ENCODE data around the gene TAS2R46. TPM values are rescaled to one million over a fixed set of nuclear protein-coding genes. Genes with fewer than 3 reads are reported as not detected.
"Not testable (repeated sequence)": the region's sequence is repeated elsewhere in the genome, so short reads cannot be mapped to it uniquely, and the experiment has no call there.

TAS2R46 gene
- total and polyA plus RNA-seq, 2 of the 4 experiments (the other 2 are of a cell fraction): 0.09 to 4.7 TPM

- H4K91ac ChIP-seq (ENCODE audit: insufficient read depth, low read depth, low read length); H3K56ac ChIP-seq (ENCODE audit: extremely low read depth, insufficient read depth, low read length); H3K4me2 ChIP-seq (ENCODE audit: low read depth, low read length); ATAC-seq (ENCODE audit: low read depth); H3K9me1 ChIP-seq (ENCODE audit: insufficient read depth, low read length); H3K9me3 ChIP-seq (ENCODE audit: control insufficient read depth, insufficient read depth, low read length); H3K36me3 ChIP-seq (ENCODE audit: control insufficient read depth, insufficient read depth, low read length); POLR2A ChIA-PET (ENCODE audit: unreplicated experiment); BruUV-seq (replicated peaks); H2BK120ac ChIP-seq (ENCODE audit: low read depth, low read length); H3K4ac ChIP-seq (ENCODE audit: low read depth, low read length); H2AK9ac ChIP-seq (replicated peaks; ENCODE audit: low read depth, low read length, poor library complexity); intact Hi-C loops (cut with micrococcal nuclease); H2BK5ac ChIP-seq (ENCODE audit: low read depth, low read length, poor library complexity, severe bottlenecking); H3K18ac ChIP-seq (ENCODE audit: low read depth, low read length); H4K8ac ChIP-seq (ENCODE audit: low read depth in 2 of 2, low read length in 2 of 2); H3K27ac ChIP-seq (ENCODE audit: insufficient read depth, low read length); H2BK15ac ChIP-seq (ENCODE audit: low read depth, low read length); H4K20me1 ChIP-seq (ENCODE audit: insufficient read depth, low read length); H3K4me1 ChIP-seq (ENCODE audit: control insufficient read depth, insufficient read depth, low read length); H4K5ac ChIP-seq (ENCODE audit: low read depth, low read length); H3K27me3 ChIP-seq (ENCODE audit: control insufficient read depth, insufficient read depth, low read length); H2AK5ac ChIP-seq (ENCODE audit: low read depth, low read length); H3K23ac ChIP-seq (ENCODE audit: low read depth, low read length); H3K9ac ChIP-seq (ENCODE audit: low read depth, low read length); H2AFZ ChIP-seq (replicated peaks; ENCODE audit: low read length, poor library complexity); H2BK20ac ChIP-seq (ENCODE audit: low read depth, low read length); dilution Hi-C loops (cut with HindIII; ENCODE audit: low sequenced_read_pairs, unreplicated experiment); H3K14ac ChIP-seq (replicated peaks; ENCODE audit: low read depth, low read length); H3K4me3 ChIP-seq (ENCODE audit: insufficient read depth, low read depth, low read length); DNase-seq; in situ Hi-C loops (cut with MboI; ENCODE audit: low sequenced_read_pairs): not testable (repeated sequence)
- CTCF ChIA-PET: interaction anchor here (0.6 kb wide), 1 partner anchor 128 kb away, joined by 3 read pairs; no protein-coding TSS in a partner anchor
- H3K79me1 ChIP-seq (ENCODE audit: low read depth in 1 of 2, low read length in 2 of 2): peaks cover 7 to 10% of the 10 kb centered on the region in 2 experiments; a peak in 3 of 4 replicates
- no CpG with 5 or more reads among the region's 7 CpGs for WGBS, 2 experiments (ENCODE audit: extremely low coverage in 2 of 2, insufficient read length in 1 of 2)
Measured at GRCh38 chr12:11049806-11050531, 12.1 kb downstream of the TAS2R46 start.

GRCh38 chr12:11041366-11041765 is 20.7 kb downstream of the TAS2R46 start:
- H3K9me1 ChIP-seq (ENCODE audit: insufficient read depth, low read length); ATAC-seq (ENCODE audit: low read depth); H3K4ac ChIP-seq (ENCODE audit: low read depth, low read length); H4K8ac ChIP-seq (ENCODE audit: low read depth in 2 of 2, low read length in 2 of 2); H2AFZ ChIP-seq (replicated peaks; ENCODE audit: low read length, poor library complexity); H3K4me1 ChIP-seq (ENCODE audit: control insufficient read depth, insufficient read depth, low read length); H3K36me3 ChIP-seq (ENCODE audit: control insufficient read depth, insufficient read depth, low read length); H3K4me2 ChIP-seq (ENCODE audit: low read depth, low read length); H2AK5ac ChIP-seq (ENCODE audit: low read depth, low read length); H2BK5ac ChIP-seq (ENCODE audit: low read depth, low read length, poor library complexity, severe bottlenecking); H3K9me3 ChIP-seq (ENCODE audit: control insufficient read depth, insufficient read depth, low read length); H4K5ac ChIP-seq (ENCODE audit: low read depth, low read length); H3K4me3 ChIP-seq (ENCODE audit: insufficient read depth, low read depth, low read length); H4K20me1 ChIP-seq (ENCODE audit: insufficient read depth, low read length); dilution Hi-C loops (cut with HindIII; ENCODE audit: low sequenced_read_pairs, unreplicated experiment); H3K79me1 ChIP-seq (ENCODE audit: low read depth in 1 of 2, low read length in 2 of 2); H4K91ac ChIP-seq (ENCODE audit: insufficient read depth, low read depth, low read length); H3K14ac ChIP-seq (replicated peaks; ENCODE audit: low read depth, low read length); H2AK9ac ChIP-seq (replicated peaks; ENCODE audit: low read depth, low read length, poor library complexity); H3K27ac ChIP-seq (ENCODE audit: insufficient read depth, low read length); H3K27me3 ChIP-seq (ENCODE audit: control insufficient read depth, insufficient read depth, low read length); H2BK120ac ChIP-seq (ENCODE audit: low read depth, low read length); in situ Hi-C loops (cut with MboI; ENCODE audit: low sequenced_read_pairs); H2BK20ac ChIP-seq (ENCODE audit: low read depth, low read length); H2BK15ac ChIP-seq (ENCODE audit: low read depth, low read length); DNase-seq; H3K9ac ChIP-seq (ENCODE audit: low read depth, low read length); H3K18ac ChIP-seq (ENCODE audit: low read depth, low read length); BruUV-seq (replicated peaks); POLR2A ChIA-PET (ENCODE audit: unreplicated experiment); H3K56ac ChIP-seq (ENCODE audit: extremely low read depth, insufficient read depth, low read length); intact Hi-C loops (cut with micrococcal nuclease); H3K23ac ChIP-seq (ENCODE audit: low read depth, low read length): not testable (repeated sequence)
- no CpG with 5 or more reads among the region's 2 CpGs for WGBS, 2 experiments (ENCODE audit: extremely low coverage in 2 of 2, insufficient read length in 1 of 2)
- CTCF ChIA-PET: interaction anchor here (1.1 kb wide), 1 partner anchor 158 kb away, joined by 3 read pairs; no protein-coding TSS in a partner anchor

Data from IMR-90 (cell line).